Heart right ventricle (tissue), 16 donors: ENCODE data around the gene RPL3. TPM values are rescaled to one million over a fixed set of nuclear protein-coding genes. Genes with fewer than 3 reads are reported as not detected.

Source experiments
- ATAC-seq, 8 donors: fragments of 200-7000 bp; cut with Tn5 transposase; one replicate each; pipeline ENCODE4 v1.9.1; 2020; ENCODE audit warnings: mild to moderate bottlenecking in 8 of 8, moderate library complexity in 8 of 8, moderate number of reproducible peaks in 1 of 8
- DNase-seq, 2 donors: peaks; one replicate each; pipeline ENCODE4 v3.0.0-alpha.2; 2020
- H3K27ac ChIP-seq, 10 donors: fragments of 200-600 bp; sonication (generic) in 2 of 10; one replicate each; pipeline versions ENCODE4 v1.5.0 to v1.8.0; 2020 to 2022; ENCODE audit warnings: mild to moderate bottlenecking in 3 of 10
- H3K27me3 ChIP-seq, 7 donors: fragments of 200-600 bp; one replicate each; pipeline ENCODE4 v1.8.0; 2021 to 2022; ENCODE audit warnings: mild to moderate bottlenecking in 2 of 7
- H3K36me3 ChIP-seq, 9 donors: fragments of 200-600 bp; sonication (generic) in 1 of 9; one replicate each; pipeline versions ENCODE4 v1.5.0 to v1.8.0; 2020 to 2022; ENCODE audit warnings: mild to moderate bottlenecking in 2 of 9
- H3K4me1 ChIP-seq, 9 donors: fragments of 200-600 bp; sonication (generic) in 1 of 9; one replicate each; pipeline versions ENCODE4 v1.5.0 to v1.8.0; 2020 to 2022; ENCODE audit warnings: mild to moderate bottlenecking in 4 of 9
- H3K4me3 ChIP-seq, 10 donors: fragments of 200-600 bp; sonication (generic) in 2 of 10; one replicate each; pipeline versions ENCODE4 v1.5.0 to v1.8.0; 2020 to 2022; ENCODE audit warnings: mild to moderate bottlenecking in 7 of 10, moderate library complexity in 2 of 10
- H3K9me3 ChIP-seq, 11 donors: fragments of 200-600 bp in 10 of 11; sonication (generic) in 2 of 11; one replicate each; pipeline versions ENCODE4 v1.5.0 to v1.8.0; 2013 to 2022; ENCODE audit warnings: mild to moderate bottlenecking in 2 of 11, control low read depth in 1 of 11, moderate library complexity in 1 of 11
- CTCF ChIP-seq, 9 donors: fragments of 200-600 bp; sonication (generic) in 2 of 9; IDR thresholded peaks; one replicate each; pipeline versions ENCODE4 v1.5.0 to v1.8.0; 2021 to 2022; ENCODE audit warnings: antibody characterized with exemption in 9 of 9, mild to moderate bottlenecking in 5 of 9, moderate library complexity in 1 of 9
- WGBS, 2 donors: extraction: QIAGEN DNeasy Blood & Tissue Kit; methylation state at CpG; one replicate each; pipeline ENCODE4 v1.1.7; 2013; ENCODE audit warnings: inconsistent platforms in 1 of 2; 5-methylcytosine and 5-hydroxymethylcytosine counted together
- intact Hi-C, 10 donors: fragments of 100-400 bp; cut with DNase I; formaldehyde crosslinking; loops; one replicate each; pipeline versions ENCODE4 v1.11.1 to v1.14.2; 2022
- polyA plus RNA-seq, 2 donors: library from polyadenylated mRNA; stranded (reverse); fragments of 200-250 nt; gene quantifications; one replicate each; pipeline ENCODE4 v1.2.3, GENCODE V29; 2013
- total RNA-seq, 10 donors: library from RNA; stranded (reverse); fragmentation: NEBNext Ultra II Directional in 3 of 10; extraction: Animal tissue kit (Norgen Biotek cat#: 25700) in 3 of 10; gene quantifications; one replicate each; pipeline versions ENCODE4 v1.2.1 to v1.2.4, GENCODE V29; 2021 to 2023
- donor health status: Arrhythmogenic right ventricular cardiomyopathy.
- donor health status: ischemic (EF 13 %, LVEDD 7.1; RV severe dilation, severe dysfunction).
- donor health status: healthy with polysubstance abuse.
- donor health status: DM: no; HTN: yes; CAD: no.
- donor health status: DM: no; HTN: no; CAD: no.
- donor health status: ischemic (EF 25% LVEDD 6.9; RV normal size, moderate dysfunction).
- donor health status: ischemic (EF 25% LVEDD 5.7; RV mildly dilated, moderate dysfunction).
- donor health status: healthy.
- donor health status: DM: yes; HTN: yes; CAD: no.
- donor health status: Ischemic cardiomyopathy.
- donor health status: ischemic (EF 35%, LVEDD 5.7; RV mildly dilated, moderate dysfunction).
- donor health status: nonischemic (EF 11% LVEDD 7.7; RV severe dilation, severe dysfunction).
- donor health status: DM: yes; HTN: yes; CAD: no.
- donor health status: PGD.
- donor health status: ischemic (EF 29% LVEDD 5.4; RV normal size, mild dysfunction).
- donor health status: nonischemic (EF 23%, LVEDD 6.1; RV moderate dilation, normal function).

The RPL3 gene
- total and polyA plus RNA-seq, 12 donors, result 215 to 1,621 (median 332) TPM

GRCh38 chr22:39362932-39363331 is 43.5 kb upstream of the RPL3 start:
- Histone ChIP-seq H3K9me3 (no peaks in the 10 kb centered on the region), H3K36me3 (peaks cover 0 to 13% (median 0%) of the 10 kb centered on the region in 9 donors), H3K27ac (no peak overlapping the region), H3K4me1 (peaks cover 0 to 21% (median 15%) of the 10 kb centered on the region in 9 donors), H3K4me3 (no peak overlapping the region), H3K27me3 (no peaks in the 10 kb centered on the region)
- ATAC-seq (no peak), DNase-seq (no peak)
- WGBS, 2 donors, result 85 to 89% methylated on average over 4 of the region's 4 CpGs
- no peak for TF ChIP-seq CTCF (IDR thresholded peaks at IDR 0.05)
- intact Hi-C loops, result no loop called here

GRCh38 chr22:39362271-39362670 is 42.8 kb upstream of the RPL3 start:
- TF ChIP-seq CTCF (IDR thresholded peaks at IDR 0.05), result no peak
- no peak for ATAC-seq
- DNase-seq, result no peak
- intact Hi-C loops, result no loop called here
- 71 to 72% methylated on average over 11 of the region's 11 CpGs for WGBS, 2 donors
- Histone ChIP-seq H3K4me3 (no peak overlapping the region), H3K27ac (no peak overlapping the region), H3K4me1 (peaks cover 0 to 21% (median 15%) of the 10 kb centered on the region in 9 donors), H3K36me3 (peaks cover 0 to 13% (median 0%) of the 10 kb centered on the region in 9 donors), H3K9me3 (no peaks in the 10 kb centered on the region), H3K27me3 (no peaks in the 10 kb centered on the region)

GRCh38 chr22:39361496-39361895 is 42.1 kb upstream of the RPL3 start:
- H3K27me3 ChIP-seq, result no peaks in the 10 kb centered on the region
- DNase-seq (no peak), ATAC-seq (no peak)
- intact Hi-C loops, result no loop called here
- H3K36me3 ChIP-seq, result peaks cover 0 to 9% (median 0%) of the 10 kb centered on the region in 9 donors
- H3K27ac ChIP-seq, result no peak overlapping the region
- H3K9me3 ChIP-seq, result no peaks in the 10 kb centered on the region
- 90 to 95% methylated on average over 7 of the region's 7 CpGs for WGBS, 2 donors
- no peak overlapping the region for H3K4me3 ChIP-seq
- H3K4me1 ChIP-seq, result peaks cover 0 to 21% (median 15%) of the 10 kb centered on the region in 9 donors
- no peak for TF ChIP-seq CTCF (IDR thresholded peaks at IDR 0.05)

- intact Hi-C loops, result no loop called here
- DNase-seq, result no peak
Observed at GRCh38 chr22:39360674-39361413, 41.4 kb upstream of the RPL3 start.

More at GRCh38 chr22:39360674-39361413, 41.4 kb upstream of the RPL3 start:
- H3K4me3 ChIP-seq, result no peak overlapping the region
- no peaks in the 10 kb centered on the region for H3K27me3 ChIP-seq
- no peak overlapping the region for H3K27ac ChIP-seq
- WGBS, 2 donors, result 79 to 84% methylated on average over 14 of the region's 14 CpGs
- H3K36me3 ChIP-seq, result peaks cover 0 to 9% (median 0%) of the 10 kb centered on the region in 9 donors
- peaks cover 0 to 21% (median 15%) of the 10 kb centered on the region in 9 donors for H3K4me1 ChIP-seq
- no peaks in the 10 kb centered on the region for H3K9me3 ChIP-seq
- no peak for ATAC-seq
- no peak for TF ChIP-seq CTCF (IDR thresholded peaks at IDR 0.05)
